NCI-H526 treated with DMSO at 0.1 percent for 48 hours (cell line): Measurements from ENCODE around the gene KRTAP3-2.
A peak's percentile ranks its signal among the peaks of the same experiment; 100 is the strongest.

ENCODE experiments used
- DNase-seq: peaks from one replicate; lab custom pipeline; 2025; lab: John Stamatoyannopoulos, UW

KRTAP3-2 gene

GRCh38 chr17:41010441-41010840 lies 10.7 kb upstream of the KRTAP3-2 start:
- DNase-seq = peak; percentile 63

GRCh38 chr17:41009936-41010335 lies 10.2 kb upstream of the KRTAP3-2 start:
- DNase-seq = no peak

DNA sequence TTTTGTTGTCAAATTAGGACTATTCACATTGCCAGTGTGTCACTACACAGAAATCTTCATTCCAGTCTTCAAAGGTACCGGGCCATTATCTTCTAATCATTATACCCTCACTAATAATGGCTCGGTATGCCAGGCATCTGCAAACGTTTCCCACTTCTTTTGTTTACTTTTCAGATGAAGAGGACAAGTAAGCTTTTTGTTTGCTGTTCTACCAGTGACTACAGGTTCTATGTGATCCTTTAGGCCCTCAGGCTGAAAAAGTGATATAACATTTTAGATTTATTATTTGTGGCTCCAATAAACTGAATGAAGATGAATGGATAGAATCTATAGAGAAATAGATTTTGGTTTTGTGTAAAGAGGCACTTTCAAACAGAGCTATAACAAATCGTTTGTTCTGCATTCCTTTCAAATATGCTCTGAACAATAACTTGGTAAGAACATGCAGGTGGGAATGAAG lies 9.6 kb upstream of the KRTAP3-2 start:
- peak; percentile 79 for DNase-seq

DNA sequence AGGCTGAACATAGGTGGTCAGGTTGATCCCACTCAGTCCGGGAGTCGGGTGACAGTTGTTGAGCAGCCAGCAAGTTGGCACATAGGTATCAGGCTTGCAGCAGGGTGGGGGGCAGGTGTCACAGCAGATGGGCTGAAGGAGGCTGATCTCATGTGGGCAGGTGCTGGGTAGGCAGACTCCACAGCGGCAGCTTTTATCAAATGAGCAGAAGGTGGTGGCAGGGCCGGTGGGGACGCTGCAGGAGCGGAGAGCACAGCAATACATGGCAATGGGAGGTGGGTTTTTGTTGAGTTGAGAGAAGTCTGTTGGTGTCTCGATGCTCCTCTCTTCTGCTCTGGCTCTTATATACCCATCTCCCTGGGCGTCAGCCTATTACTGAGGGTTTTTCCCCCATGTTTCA lies 9.1 kb upstream of the KRTAP3-2 start, which contains the start of gene KRTAP3-1:
KRTAP3-1 (minus strand) TSS at position 318 of the 400 bp plus-strand sequence; CDS start at position 264, 54 bp downstream.
- peak; percentile 28 for DNase-seq

GRCh38 chr17:41004397-41004796 lies 4.7 kb upstream of the KRTAP3-2 start:
- no peak for DNase-seq

GRCh38 chr17:41003926-41004325 lies 4.2 kb upstream of the KRTAP3-2 start:
- no peak for DNase-seq

DNA sequence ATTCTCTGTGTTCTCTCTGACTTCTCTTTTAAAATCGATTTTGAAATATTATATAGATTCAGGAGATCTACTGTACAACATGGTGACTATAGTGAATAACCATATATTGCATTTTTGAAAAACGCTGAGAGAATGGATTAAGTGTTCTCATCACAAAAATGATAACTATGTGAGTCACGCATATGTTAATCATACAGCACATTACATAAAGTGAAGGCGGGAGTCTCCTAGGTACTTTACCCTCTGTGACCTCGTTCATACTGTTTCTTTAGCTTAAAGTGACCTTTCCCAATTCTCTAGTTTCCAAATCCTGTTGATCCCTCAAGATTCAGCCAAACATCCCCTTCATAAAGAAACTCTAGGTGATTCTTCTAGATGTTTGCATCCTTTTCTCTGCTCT lies 3.1 kb upstream of the KRTAP3-2 start:
- no peak for DNase-seq

DNA sequence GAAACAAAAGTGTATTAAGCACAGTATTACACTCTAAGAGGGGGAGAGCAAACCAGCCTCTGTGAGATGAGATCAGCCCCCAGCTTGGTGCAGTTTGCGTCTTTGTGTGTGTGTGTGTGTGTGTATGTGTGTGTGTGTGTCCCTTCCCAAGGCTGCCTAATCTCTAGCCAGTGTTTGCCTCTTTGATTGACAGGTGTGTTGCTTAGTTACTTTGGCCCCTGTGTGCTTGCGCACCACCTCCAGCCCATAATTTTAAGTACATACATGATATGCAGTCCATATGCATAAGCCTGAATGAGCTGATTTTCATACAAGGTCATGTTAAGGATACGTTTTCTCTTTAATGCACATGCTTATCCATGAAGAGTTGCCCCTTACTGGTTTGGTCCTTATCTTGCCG lies 2.1 kb upstream of the KRTAP3-2 start:
- no peak for DNase-seq

GRCh38 chr17:40997361-40997760 lies 2.3 kb downstream of the KRTAP3-2 start:
- no peak for DNase-seq

GRCh38 chr17:40996829-40997228 lies 2.9 kb downstream of the KRTAP3-2 start:
- no peak for DNase-seq

DNA sequence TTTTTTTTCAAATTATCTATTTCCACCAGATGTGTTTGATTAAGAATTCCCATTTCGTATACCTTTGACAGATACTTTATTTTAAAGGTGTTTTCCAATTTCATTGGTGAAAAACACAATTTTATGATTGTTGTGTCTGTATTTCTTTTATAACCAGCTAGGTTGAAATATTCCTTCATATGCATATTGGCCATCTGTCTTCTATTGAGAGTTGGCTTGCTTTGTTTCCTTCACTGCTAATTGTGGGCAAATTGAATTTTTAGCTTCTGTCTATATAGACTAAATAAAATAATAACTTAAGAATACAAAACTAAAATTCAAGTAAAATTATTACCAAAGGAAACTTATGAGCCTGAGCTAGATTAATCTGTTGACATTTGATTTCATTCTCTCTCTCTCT lies 4.6 kb downstream of the KRTAP3-2 start:
- DNase-seq = no peak

- no peak for DNase-seq
Observed at GRCh38 chr17:40993839-40994238, 5.9 kb downstream of the KRTAP3-2 start, which contains the start of gene KRTAP3-3. TSS of gene KRTAP3-3 (minus strand) at chr17:40994164. CDS start at chr17:40994097, 67 bp downstream.

DNA sequence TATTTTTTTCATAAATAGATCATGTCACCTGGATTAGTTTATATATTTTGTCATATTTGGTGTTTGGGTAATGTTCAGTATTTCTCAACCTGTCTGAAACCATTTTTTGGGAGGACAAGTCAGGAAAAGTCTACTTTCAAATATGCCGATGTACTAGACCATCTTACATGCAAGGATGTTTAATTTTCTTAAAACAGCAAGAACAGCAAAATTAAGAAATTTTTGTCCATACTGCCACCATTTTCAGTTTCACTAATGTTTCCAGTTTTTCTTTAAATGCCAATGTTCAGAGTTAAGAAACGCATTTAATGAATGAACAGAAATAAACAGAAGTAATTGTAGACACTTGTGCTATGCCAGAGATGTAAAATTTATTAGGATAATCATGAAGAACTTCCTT lies 6.6 kb downstream of the KRTAP3-2 start:
- no peak for DNase-seq

DNA sequence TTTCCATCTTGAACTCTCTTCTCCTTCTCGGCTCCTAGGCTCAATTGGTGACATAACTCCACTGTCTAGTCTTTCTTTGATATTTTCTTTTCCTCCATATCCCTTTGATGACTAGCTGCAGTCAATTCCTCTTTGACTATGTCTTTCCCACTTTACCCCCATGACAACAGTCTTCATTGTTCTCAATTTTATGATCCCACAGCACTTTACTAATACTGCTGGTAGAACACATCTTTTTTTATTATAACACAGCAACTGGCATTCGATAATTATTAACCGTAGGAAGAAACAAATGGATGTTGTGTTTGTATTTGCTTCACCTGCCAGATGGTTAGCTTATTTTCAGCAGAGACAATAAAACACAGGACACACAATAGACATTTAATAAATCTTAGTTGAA lies 7.0 kb downstream of the KRTAP3-2 start:
- peak; percentile 45 for DNase-seq

DNA sequence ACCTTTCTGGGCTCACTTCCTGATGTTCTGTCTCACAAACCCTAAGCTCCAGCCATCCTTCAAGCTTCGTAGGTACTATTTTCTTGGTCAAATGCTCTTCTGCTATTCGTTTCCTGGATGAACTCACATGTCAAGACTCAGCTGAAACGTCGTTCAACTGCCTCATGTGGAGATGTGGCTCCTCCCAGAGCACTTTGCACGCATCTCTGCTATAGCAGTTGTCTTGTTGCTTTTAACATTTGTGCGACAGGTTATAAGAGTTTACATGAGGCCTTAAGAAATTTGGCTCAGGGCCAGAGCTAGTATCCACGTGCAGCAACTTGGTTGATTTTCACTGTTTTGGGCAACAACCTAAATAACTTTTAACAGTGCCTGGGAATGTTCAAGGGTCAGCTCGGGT lies 12.8 kb downstream of the KRTAP3-2 start:
- DNase-seq = peak; percentile 44

GRCh38 chr17:40984226-40984625 lies 15.5 kb downstream of the KRTAP3-2 start, which contains the start of gene KRT40:
TSS of gene KRT40 (minus strand) at chr17:40984326. CDS start at chr17:40984273, 53 bp downstream.
- DNase-seq = no peak

DNA sequence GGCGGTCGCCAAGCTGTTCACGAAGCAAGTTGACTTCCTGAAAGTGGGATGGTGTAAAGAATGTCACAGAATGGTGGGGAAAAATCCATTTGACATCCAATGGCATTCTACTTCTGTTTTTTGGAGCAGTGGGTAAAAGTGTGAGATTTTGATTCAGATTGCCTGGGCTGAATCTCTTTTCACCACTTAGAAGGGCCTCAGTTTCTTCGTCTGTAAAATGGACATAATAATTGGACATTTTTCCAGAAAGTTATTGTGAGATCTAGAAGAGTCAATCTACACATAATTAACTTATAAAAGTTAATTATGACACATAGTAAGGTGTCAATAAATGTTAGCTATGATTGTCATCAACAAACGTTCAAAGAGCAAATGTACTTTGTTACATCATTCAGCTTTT lies 18.6 kb downstream of the KRTAP3-2 start:
- DNase-seq = no peak

GRCh38 chr17:40980596-40980995 lies 19.1 kb downstream of the KRTAP3-2 start:
- DNase-seq = no peak

DNA sequence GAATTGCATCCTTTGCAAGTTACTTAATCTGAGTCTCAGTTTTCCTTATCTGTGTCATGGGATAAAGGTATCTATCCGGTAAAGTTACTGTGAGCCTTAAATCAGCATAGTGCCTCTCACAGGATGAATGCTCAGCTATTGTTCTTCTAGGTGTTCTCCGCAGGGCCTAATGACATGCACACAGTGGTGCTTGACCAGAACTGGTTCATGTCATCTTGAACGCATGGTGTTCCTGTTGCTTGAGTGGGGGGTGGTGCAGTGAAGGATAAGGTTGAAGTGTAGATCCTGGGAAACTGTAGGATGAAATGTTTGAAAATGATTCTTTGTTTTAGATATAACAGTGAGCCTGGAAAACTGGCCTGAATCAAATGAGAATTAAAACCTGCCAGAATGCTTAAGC lies 19.6 kb downstream of the KRTAP3-2 start:
- no peak for DNase-seq

DNA sequence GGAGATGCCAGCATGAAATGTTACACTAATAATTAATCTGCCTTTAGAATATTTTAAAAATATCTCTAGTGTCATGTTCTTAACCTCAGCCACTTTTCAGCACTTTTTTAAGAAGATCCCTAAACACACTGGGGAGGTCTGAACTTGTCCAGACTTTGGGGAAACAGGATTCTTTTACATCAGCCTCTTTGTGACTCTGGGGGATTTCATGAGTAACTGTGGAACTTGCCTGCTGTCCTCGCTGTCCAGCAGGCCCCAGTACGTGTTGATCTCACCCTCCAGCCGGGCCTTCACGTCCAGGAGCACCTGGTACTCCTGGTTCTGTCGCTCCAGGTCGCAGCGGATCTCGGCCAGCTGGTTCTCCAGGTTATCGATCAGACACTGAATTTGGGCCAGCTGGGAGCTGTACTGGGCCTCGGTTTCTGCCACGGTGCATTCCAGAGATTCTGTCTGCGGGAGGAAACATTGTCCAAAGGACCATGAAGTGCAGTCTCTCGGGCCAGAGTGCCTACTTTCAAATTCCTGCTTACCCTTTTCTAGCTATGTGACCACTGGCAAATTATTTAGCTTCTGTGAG lies 21.0 kb downstream of the KRTAP3-2 start:
- DNase-seq = no peak

DNA sequence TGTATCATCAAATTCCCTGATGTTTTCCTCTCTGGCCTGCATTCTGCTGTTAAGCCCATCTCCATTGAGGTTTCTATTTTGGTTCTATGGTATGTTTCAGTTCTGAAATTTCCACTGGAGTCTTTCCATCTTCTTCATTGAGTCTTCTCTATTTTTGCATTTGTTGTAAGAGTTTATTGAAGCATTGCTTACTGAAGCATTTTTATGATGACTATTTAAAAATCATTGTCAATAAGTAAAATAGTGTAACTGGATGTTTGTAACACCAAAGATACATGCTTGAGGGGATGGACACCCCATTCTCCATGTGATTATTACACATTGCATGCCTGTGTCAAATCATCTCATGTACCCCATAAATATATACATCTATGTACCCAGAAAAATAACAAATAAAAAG lies 24.2 kb downstream of the KRTAP3-2 start:
- DNase-seq = no peak

DNA sequence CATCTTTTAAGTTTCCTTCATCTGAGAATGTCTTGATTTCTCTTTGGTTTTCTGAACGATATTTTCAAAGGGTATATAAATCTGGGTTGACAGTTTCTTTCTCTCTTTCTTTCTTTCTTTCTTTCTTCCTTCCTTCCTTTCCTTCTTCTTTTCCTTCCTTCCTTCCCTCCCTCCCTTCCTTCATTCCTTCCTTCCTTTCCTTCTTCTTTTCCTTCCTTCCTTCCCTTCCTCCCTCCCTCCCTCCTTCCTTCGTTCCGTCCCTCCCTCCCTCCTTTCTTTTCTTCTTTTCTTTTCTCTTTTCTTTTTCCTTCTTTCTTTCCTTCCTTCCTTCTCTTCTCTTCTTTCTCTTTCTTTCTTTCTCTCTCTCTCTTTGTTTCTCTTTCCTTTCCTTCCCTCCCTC lies 25.3 kb downstream of the KRTAP3-2 start:
- no peak for DNase-seq

- no peak for DNase-seq
Observed at GRCh38 chr17:40967582-40967981, 32.1 kb downstream of the KRTAP3-2 start.

- no peak for DNase-seq
Observed at GRCh38 chr17:40966848-40967247, 32.9 kb downstream of the KRTAP3-2 start, which contains the start of gene KRT39. TSS of gene KRT39 (minus strand) at chr17:40966948. CDS start at chr17:40966856, 92 bp downstream.
